H1 (cell line): ENCODE results near the gene GHRH. TPM values are rescaled to one million over a fixed set of nuclear protein-coding genes. Genes with fewer than 3 reads are reported as not detected.

Source experiments
- CTCF ChIA-PET: fragments of 300-600 bp; sonication (Branson Sonifier 250); formaldehyde crosslinking; loops from one replicate; lab custom pipeline; 2021; ENCODE audit not compliant: partially characterized antibody; lab: Charles Lee
- POLR2A ChIA-PET: fragments of 300-600 bp; sonication (Branson Sonifier 250); formaldehyde crosslinking; loops from one replicate; lab custom pipeline; 2021; ENCODE audit warnings: inconsistent platforms; ENCODE audit not compliant: partially characterized antibody; lab: Charles Lee
- DNase-seq, 2 experiments: peaks; one replicate each; pipeline versions ENCODE4 v3.0.0 to v3.0.0-alpha.2; 2010 to 2022; ENCODE audit warnings: low spot score in 2 of 2, low read depth in 1 of 2, mixed read lengths in 1 of 2
- FAIRE-seq: peaks from 2 replicates; lab custom pipeline; 2011; peaks lifted over from hg19 to GRCh38; lab: Jason Lieb, UNC
- H2AFZ ChIP-seq: 2 replicates; pipeline ENCODE4 v1.8.1; 2012; ENCODE audit warnings: low read length, inconsistent platforms
- H2AK5ac ChIP-seq: 2 replicates; pipeline ENCODE4 v1.6.1; 2013; ENCODE audit warnings: low read depth, low read length
- H2BK120ac ChIP-seq: replicated peaks from 2 replicates; pipeline ENCODE3; 2013; ENCODE audit warnings: low read depth, low read length, inconsistent platforms
- H2BK12ac ChIP-seq: 2 replicates; pipeline ENCODE4 v1.6.1; 2013; ENCODE audit warnings: low read depth, low read length
- H2BK15ac ChIP-seq: 2 replicates; pipeline ENCODE4 v1.6.1; 2013; ENCODE audit warnings: low read length
- H2BK20ac ChIP-seq: 2 replicates; pipeline ENCODE4 v1.6.1; 2013; ENCODE audit warnings: low read length
- H2BK5ac ChIP-seq: 2 replicates; pipeline ENCODE4 v1.6.1; 2013; ENCODE audit warnings: low read depth, low read length
- H3K14ac ChIP-seq: 2 replicates; pipeline ENCODE4 v1.6.1; 2013; ENCODE audit warnings: inconsistent platforms; ENCODE audit not compliant: insufficient read length
- H3K18ac ChIP-seq: 2 replicates; pipeline ENCODE4 v1.6.1; 2013; ENCODE audit warnings: low read length; ENCODE audit errors: extremely low read depth
- H3K23ac ChIP-seq: 2 replicates; pipeline ENCODE4 v1.6.1; 2013; ENCODE audit warnings: inconsistent platforms; ENCODE audit not compliant: insufficient read length
- H3K23me2 ChIP-seq: 2 replicates; pipeline ENCODE4 v1.6.1; 2013; ENCODE audit warnings: low read depth, low read length
- H3K27ac ChIP-seq: 2 replicates; pipeline ENCODE4 v1.6.1; 2011; ENCODE audit warnings: low read depth, low read length, inconsistent platforms
- H3K27me3 ChIP-seq, 4 experiments: replicated peaks in 1 of 4; 1 replicate in 1 of 4; 2 replicates in 3 of 4; pipeline versions ENCODE4 v1.6.1 to v1.8.1; 2011 to 2013; ENCODE audit warnings: low read length in 3 of 4, mild to moderate bottlenecking in 3 of 4, inconsistent platforms in 2 of 4, mixed read lengths in 2 of 4, moderate library complexity in 1 of 4; ENCODE audit not compliant: control insufficient read depth in 3 of 4, insufficient read depth in 3 of 4; ENCODE audit errors: extremely low read depth in 1 of 4
- H3K36me3 ChIP-seq, 4 experiments: 2 replicates each; pipeline versions ENCODE4 v1.6.1 to v1.8.1; 2011 to 2013; ENCODE audit warnings: mild to moderate bottlenecking in 4 of 4, low read length in 3 of 4, moderate library complexity in 2 of 4, control low read depth in 1 of 4, inconsistent platforms in 1 of 4; ENCODE audit not compliant: insufficient read depth in 4 of 4, control insufficient read depth in 2 of 4
- H3K4ac ChIP-seq: replicated peaks from 2 replicates; pipeline ENCODE3; 2013; ENCODE audit warnings: low read length, low read depth, mixed read lengths, inconsistent platforms; ENCODE audit not compliant: insufficient read length
- H3K4me1 ChIP-seq, 4 experiments: replicated peaks in 1 of 4; 1 replicate in 1 of 4; 2 replicates in 3 of 4; pipeline versions ENCODE4 v1.6.1 to v1.8.1; 2011 to 2013; ENCODE audit warnings: low read length in 3 of 4, inconsistent platforms in 2 of 4, mixed read lengths in 1 of 4; ENCODE audit not compliant: insufficient read depth in 4 of 4, control insufficient read depth in 3 of 4
- H3K4me2 ChIP-seq, 2 experiments: 2 replicates each; pipeline versions ENCODE4 v1.6.1 to v1.8.1; 2011 to 2013; ENCODE audit warnings: low read depth in 2 of 2, low read length in 2 of 2, control low read depth in 1 of 2, inconsistent platforms in 1 of 2, mild to moderate bottlenecking in 1 of 2; ENCODE audit not compliant: insufficient read depth in 1 of 2
- H3K4me3 ChIP-seq, 4 experiments: fragments of 200-600, 300-600 bp in 1 of 4; sonication (generic), shearing (Covaris generic), sonication (Bioruptor Twin) in 1 of 4; 2 replicates each; pipeline versions ENCODE4 v1.5.1 to v1.8.1; 2011 to 2016; ENCODE audit warnings: low read length in 4 of 4, low read depth in 3 of 4, control low read depth in 2 of 4, inconsistent platforms in 2 of 4, mild to moderate bottlenecking in 2 of 4, mixed read lengths in 1 of 4, moderate library complexity in 1 of 4; ENCODE audit not compliant: insufficient read depth in 2 of 4; ENCODE audit errors: extremely low read depth in 1 of 4
- H3K56ac ChIP-seq: replicated peaks from 2 replicates; pipeline ENCODE3; 2013; ENCODE audit warnings: low read depth, mild to moderate bottlenecking, mixed read lengths, low read length, inconsistent platforms; ENCODE audit not compliant: insufficient read length
- H3K79me1 ChIP-seq: 2 replicates; pipeline ENCODE4 v1.6.1; 2013; ENCODE audit warnings: low read depth, low read length, control low read depth
- H3K79me2 ChIP-seq, 2 experiments: 2 replicates each; pipeline versions ENCODE4 v1.6.1 to v1.8.1; 2012 to 2013; ENCODE audit warnings: low read length in 2 of 2, mild to moderate bottlenecking in 2 of 2, inconsistent platforms in 1 of 2; ENCODE audit not compliant: insufficient read depth in 2 of 2, control insufficient read depth in 1 of 2
- H3K9ac ChIP-seq, 4 experiments: replicated peaks in 1 of 4; 1 replicate in 1 of 4; 2 replicates in 3 of 4; pipeline versions ENCODE4 v1.6.1 to v1.8.1; 2011 to 2013; ENCODE audit warnings: low read depth in 3 of 4, low read length in 3 of 4, control low read depth in 2 of 4, mild to moderate bottlenecking in 2 of 4, moderate library complexity in 2 of 4, inconsistent platforms in 1 of 4; ENCODE audit errors: extremely low read depth in 1 of 4
- H3K9me3 ChIP-seq, 2 experiments: 2 replicates each; pipeline versions ENCODE4 v1.6.1 to v1.8.1; 2012 to 2013; ENCODE audit warnings: mild to moderate bottlenecking in 2 of 2, moderate library complexity in 2 of 2, control low read depth in 1 of 2, inconsistent platforms in 1 of 2, low read depth in 1 of 2, low read length in 1 of 2, mixed read lengths in 1 of 2; ENCODE audit not compliant: insufficient read depth in 2 of 2
- H4K20me1 ChIP-seq, 2 experiments: replicated peaks in 1 of 2; 2 replicates each; pipeline versions ENCODE3 to v1.8.1; 2011 to 2013; ENCODE audit warnings: inconsistent platforms in 2 of 2, low read length in 2 of 2, mild to moderate bottlenecking in 1 of 2; ENCODE audit not compliant: insufficient read depth in 2 of 2, control insufficient read depth in 1 of 2
- H4K5ac ChIP-seq: 2 replicates; pipeline ENCODE4 v1.6.1; 2013; ENCODE audit warnings: low read length, low read depth, mixed read lengths, inconsistent platforms; ENCODE audit not compliant: insufficient read length
- H4K8ac ChIP-seq: 2 replicates; pipeline ENCODE4 v1.8.0; 2013; ENCODE audit warnings: mild to moderate bottlenecking, moderate library complexity, low read length, inconsistent platforms; ENCODE audit not compliant: insufficient read depth; ENCODE audit errors: extremely low read depth
- H4K91ac ChIP-seq: replicated peaks from 2 replicates; pipeline ENCODE3; 2013; ENCODE audit warnings: low read length, mixed read lengths, inconsistent platforms; ENCODE audit not compliant: insufficient read length
- ATF2 ChIP-seq: IDR thresholded peaks from 2 replicates; pipeline ENCODE4 v1.6.1; 2012; ENCODE audit warnings: low read length, inconsistent platforms
- BRCA1 ChIP-seq: IDR thresholded peaks from 2 replicates; pipeline ENCODE4 v1.6.1; 2012; ENCODE audit warnings: low read depth, low read length, improper control_type of control experiment
- CBX8 ChIP-seq: fragments of 300-800, 300-1000 bp; sonication (generic); IDR thresholded peaks from 2 replicates; pipeline ENCODE4 v1.7.1; 2016; ENCODE audit warnings: low read depth, low read length, borderline replicate concordance
- CEBPB ChIP-seq: IDR thresholded peaks from 2 replicates; pipeline ENCODE4 v1.6.1; 2012; ENCODE audit warnings: low read depth, low read length
- GTF2F1 ChIP-seq: IDR thresholded peaks from 2 replicates; pipeline ENCODE4 v1.6.1; 2012; ENCODE audit warnings: low read depth, low read length, improper control_type of control experiment, borderline replicate concordance
- PHF8 ChIP-seq: fragments of 200-600 bp; sonication (generic); conservative IDR thresholded peaks from 2 replicates; pipeline ENCODE4 v1.7.1; 2012; ENCODE audit warnings: low read depth, mild to moderate bottlenecking, inconsistent platforms, low read length, moderate library complexity
- RBBP5 ChIP-seq: IDR thresholded peaks from 2 replicates; pipeline ENCODE4 v1.7.1; 2012; ENCODE audit warnings: low read depth, mild to moderate bottlenecking, inconsistent platforms, low read length, moderate library complexity, borderline replicate concordance
- SIRT6 ChIP-seq: IDR thresholded peaks from one replicate; pipeline ENCODE4 v1.7.1; 2012; ENCODE audit warnings: low read length, inconsistent platforms
- SIX5 ChIP-seq: IDR thresholded peaks from 2 replicates; pipeline ENCODE4 v1.6.1; 2011; ENCODE audit warnings: mild to moderate bottlenecking, low read depth, low read length
- TCF12 ChIP-seq: IDR thresholded peaks from 2 replicates; pipeline ENCODE4 v1.6.1; 2011; ENCODE audit warnings: low read depth, mild to moderate bottlenecking, low read length
- YY1 ChIP-seq: IDR thresholded peaks from 2 replicates; pipeline ENCODE4 v1.6.1; 2011; ENCODE audit warnings: low read depth, mild to moderate bottlenecking, low read length
- WGBS, 2 experiments: shearing (Covaris generic) in 1 of 2; methylation state at CpG; one replicate each; pipeline versions ENCODE4 v1.1.6 to v1.1.7; 2013 to 2015; ENCODE audit warnings: low lambda C conversion rate in 2 of 2, mixed read lengths in 2 of 2, inconsistent platforms in 1 of 2, low coverage in 1 of 2, missing lambda C conversion rate in 1 of 2; ENCODE audit not compliant: insufficient replicate concordance in 2 of 2, insufficient coverage in 1 of 2, insufficient read length in 1 of 2; ENCODE audit errors: extremely low coverage in 1 of 2, missing lambda C conversion rate in 1 of 2; 5-methylcytosine and 5-hydroxymethylcytosine counted together
- polyA plus RNA-seq, 7 experiments: library from polyadenylated mRNA; depleted of rRNA in 3 of 7; stranded (reverse) in 5 of 7; unstranded in 2 of 7; fragments of >200 nt in 5 of 7; fragments of 200-250 nt in 2 of 7; gene quantifications; 1 replicate in 5 of 7; 2 replicates in 1 of 7; 4 replicates in 1 of 7; pipeline versions ENCODE4 v1.2.1 to v1.2.3, GENCODE V29; 2011 to 2013; ENCODE audit warnings: missing spikeins in 2 of 7, mixed read lengths in 2 of 7
- total RNA-seq: library from RNA; stranded (reverse); fragmentation: NEBNext Ultra II Directional; extraction: Animal tissue kit (Norgen Biotek cat#: 25700); gene quantifications from 2 replicates; pipeline ENCODE4 v1.2.1, GENCODE V29; 2021

The GHRH gene
- total and polyA plus RNA-seq, 2 of the 8 experiments (the other 6 are each of a cell fraction or from before 2014, with no cell fraction given), result not detected

GRCh38 chr20:37293301-37293943 is 31.8 kb upstream of the GHRH start:
- H4K91ac ChIP-seq, result no peak overlapping the region
- no peak overlapping the region for H2BK5ac ChIP-seq
- ChIA-PET POLR2A (interaction anchor here (1.2 to 1.8 kb wide), 5 partner anchors 9 to 36 kb away, joined by 3 to 4 read pairs (median 4); no protein-coding TSS in a partner anchor), CTCF (interaction anchor here (1.0 to 1.5 kb wide), 2 partner anchors 26 to 35 kb away, joined by 4 to 6 read pairs; no protein-coding TSS in a partner anchor)
- H3K79me2 ChIP-seq, result peaks cover 3 to 57% of the 10 kb centered on the region in 2 experiments
- no peaks in the 10 kb centered on the region for H3K27me3 ChIP-seq
- H3K18ac ChIP-seq, result no peak overlapping the region
- H3K79me1 ChIP-seq, result no peaks in the 10 kb centered on the region; the same call in 1 of the 2 replicates
- H3K23me2 ChIP-seq, result 0 out of 2 replicates have a peak, but pooled peaks cover 4% of the 10 kb centered on the region
- H2BK20ac ChIP-seq, result no peak overlapping the region
- no peak overlapping the region for H3K4me2 ChIP-seq
- H3K9ac ChIP-seq, result no peak overlapping the region
- H2BK12ac ChIP-seq, result no peak overlapping the region
- no peak overlapping the region for H3K4ac ChIP-seq
- H2AFZ ChIP-seq, result no peak overlapping the region
- DNase-seq (no peak), FAIRE-seq (no peak)
- no peak overlapping the region for H4K8ac ChIP-seq
- 94% methylated on average over 11 of the region's 11 CpGs; no CpG with 5 or more reads in 1 of the 2 experiments for WGBS, 2 experiments
- no peaks in the 10 kb centered on the region for H4K20me1 ChIP-seq
- H3K4me1 ChIP-seq, result peaks cover 0 to 2% (median 0%) of the 10 kb centered on the region in 4 experiments; a peak in 2 of 7 replicates
- no peak overlapping the region for H3K14ac ChIP-seq
- peaks cover 0 to 16% (median 1%) of the 10 kb centered on the region in 4 experiments; a peak in 3 of 8 replicates for H3K36me3 ChIP-seq
- no peak overlapping the region for H2BK120ac ChIP-seq
- no peak overlapping the region for H3K27ac ChIP-seq
- H3K9me3 ChIP-seq, result peaks cover 3 to 4% of the 10 kb centered on the region in 2 experiments; a peak in 2 of 4 replicates
- no peak for TF ChIP-seq SIX5
- no peak for TF ChIP-seq CBX8
- no peak for TF ChIP-seq GTF2F1
- TF ChIP-seq CEBPB, result no peak
- no peak for TF ChIP-seq SIRT6
- no peak for TF ChIP-seq RBBP5
- no peak for TF ChIP-seq YY1
- no peak for TF ChIP-seq ATF2
- no peak for TF ChIP-seq TCF12
- TF ChIP-seq BRCA1, result no peak
- TF ChIP-seq PHF8, result no peak
- H2BK15ac ChIP-seq, result no peak overlapping the region
- H2AK5ac ChIP-seq, result no peak overlapping the region
- H4K5ac ChIP-seq, result no peak overlapping the region
- H3K56ac ChIP-seq, result no peak overlapping the region
- no peak overlapping the region for H3K23ac ChIP-seq
- H3K4me3 ChIP-seq, result no peak overlapping the region
